ENCODE data around the gene ARF3.

ARF3 gene

GRCh38 chr12:48991247-48992050 is 34.2 kb upstream of the ARF3 start:
- Histone ChIP-seq H3K9ac (ENCODE audit: low read depth, low read length, poor library complexity, severe bottlenecking) (no peak overlapping the region), H3F3A (ENCODE audit: low read depth) (no peaks in the 10 kb centered on the region), H3K36me3 (ENCODE audit: insufficient read depth, low read length) (no peaks in the 10 kb centered on the region), H3K4me2 (ENCODE audit: low read depth, low read length, poor library complexity, severe bottlenecking) (no peak overlapping the region), H3K27me3 (ENCODE audit: insufficient read depth, low read length, poor library complexity, severe bottlenecking) (no peaks in the 10 kb centered on the region), H3K9me3 (ENCODE audit: insufficient read depth, low read depth, low read length) (no peaks in the 10 kb centered on the region), H3K4me3 (ENCODE audit: low read length, poor library complexity, severe bottlenecking) (no peak overlapping the region), H3K79me2 (ENCODE audit: insufficient read depth, low read length) (no peaks in the 10 kb centered on the region), H2AFZ (ENCODE audit: low read length) (no peak overlapping the region), H3K9me2 (replicated peaks; ENCODE audit: low read depth, low read length) (no peaks in the 10 kb centered on the region), H3K4me1 (ENCODE audit: insufficient read depth, low read length, poor library complexity, severe bottlenecking) (peaks cover 2% of the 10 kb centered on the region), H4K20me1 (ENCODE audit: insufficient read depth, low read length, poor library complexity, severe bottlenecking) (no peaks in the 10 kb centered on the region)
- TF ChIP-seq EZH2phosphoT487 (IDR thresholded peaks at IDR 0.05; ENCODE audit: borderline replicate concordance): no peak
- no peak for TF ChIP-seq CTCF (conservative IDR thresholded peaks at IDR 0.05; ENCODE audit: low read length)

- no peaks in the 10 kb centered on the region for H3K27me3 ChIP-seq (ENCODE audit: insufficient read depth, low read length, poor library complexity, severe bottlenecking)
Measured at GRCh38 chr12:48990552-48990951, 33.3 kb upstream of the ARF3 start.

GRCh38 chr12:48988030-48988649 is 30.9 kb upstream of the ARF3 start:
- Histone ChIP-seq H4K20me1 (ENCODE audit: insufficient read depth, low read length, poor library complexity, severe bottlenecking) (no peaks in the 10 kb centered on the region), H3K9me2 (replicated peaks; ENCODE audit: low read depth, low read length) (no peaks in the 10 kb centered on the region), H3F3A (ENCODE audit: low read depth) (no peaks in the 10 kb centered on the region), H3K4me3 (ENCODE audit: low read length, poor library complexity, severe bottlenecking) (no peak overlapping the region), H3K4me2 (ENCODE audit: low read depth, low read length, poor library complexity, severe bottlenecking) (no peak overlapping the region), H3K9me3 (ENCODE audit: insufficient read depth, low read depth, low read length) (no peaks in the 10 kb centered on the region), H3K27me3 (ENCODE audit: insufficient read depth, low read length, poor library complexity, severe bottlenecking) (no peaks in the 10 kb centered on the region), H3K9ac (ENCODE audit: low read depth, low read length, poor library complexity, severe bottlenecking) (no peak overlapping the region), H2AFZ (ENCODE audit: low read length) (peak overlapping the region; percentile 61), H3K4me1 (ENCODE audit: insufficient read depth, low read length, poor library complexity, severe bottlenecking) (peaks cover 2% of the 10 kb centered on the region), H3K79me2 (ENCODE audit: insufficient read depth, low read length) (no peaks in the 10 kb centered on the region), H3K36me3 (ENCODE audit: insufficient read depth, low read length) (no peaks in the 10 kb centered on the region)
- TF ChIP-seq EZH2phosphoT487 (IDR thresholded peaks at IDR 0.05; ENCODE audit: borderline replicate concordance) (no peak), CTCF (conservative IDR thresholded peaks at IDR 0.05; ENCODE audit: low read length) (peak; percentile 96)

More at GRCh38 chr12:48990552-48990951, 33.3 kb upstream of the ARF3 start:
- Histone ChIP-seq H3K79me2 (ENCODE audit: insufficient read depth, low read length) (no peaks in the 10 kb centered on the region), H3K9me3 (ENCODE audit: insufficient read depth, low read depth, low read length) (no peaks in the 10 kb centered on the region), H3K4me1 (ENCODE audit: insufficient read depth, low read length, poor library complexity, severe bottlenecking) (peaks cover 2% of the 10 kb centered on the region), H3K4me2 (ENCODE audit: low read depth, low read length, poor library complexity, severe bottlenecking) (no peak overlapping the region), H3K4me3 (ENCODE audit: low read length, poor library complexity, severe bottlenecking) (no peak overlapping the region), H3F3A (ENCODE audit: low read depth) (no peaks in the 10 kb centered on the region), H3K36me3 (ENCODE audit: insufficient read depth, low read length) (no peaks in the 10 kb centered on the region), H3K9me2 (replicated peaks; ENCODE audit: low read depth, low read length) (no peaks in the 10 kb centered on the region), H2AFZ (ENCODE audit: low read length) (peak overlapping the region; percentile 23; the same call in 1 of the 2 replicates), H3K9ac (ENCODE audit: low read depth, low read length, poor library complexity, severe bottlenecking) (no peak overlapping the region), H4K20me1 (ENCODE audit: insufficient read depth, low read length, poor library complexity, severe bottlenecking) (no peaks in the 10 kb centered on the region)
- no peak for TF ChIP-seq EZH2phosphoT487 (IDR thresholded peaks at IDR 0.05; ENCODE audit: borderline replicate concordance)
- no peak for TF ChIP-seq CTCF (conservative IDR thresholded peaks at IDR 0.05; ENCODE audit: low read length)
